ENCODE results near the gene HOXB8. TPM values are rescaled to one million over a fixed set of nuclear protein-coding genes. Genes with fewer than 3 reads are reported as not detected.

HOXB8 gene
- total RNA-seq, 1 donor from 2014 or later = 22.9 TPM

DNA sequence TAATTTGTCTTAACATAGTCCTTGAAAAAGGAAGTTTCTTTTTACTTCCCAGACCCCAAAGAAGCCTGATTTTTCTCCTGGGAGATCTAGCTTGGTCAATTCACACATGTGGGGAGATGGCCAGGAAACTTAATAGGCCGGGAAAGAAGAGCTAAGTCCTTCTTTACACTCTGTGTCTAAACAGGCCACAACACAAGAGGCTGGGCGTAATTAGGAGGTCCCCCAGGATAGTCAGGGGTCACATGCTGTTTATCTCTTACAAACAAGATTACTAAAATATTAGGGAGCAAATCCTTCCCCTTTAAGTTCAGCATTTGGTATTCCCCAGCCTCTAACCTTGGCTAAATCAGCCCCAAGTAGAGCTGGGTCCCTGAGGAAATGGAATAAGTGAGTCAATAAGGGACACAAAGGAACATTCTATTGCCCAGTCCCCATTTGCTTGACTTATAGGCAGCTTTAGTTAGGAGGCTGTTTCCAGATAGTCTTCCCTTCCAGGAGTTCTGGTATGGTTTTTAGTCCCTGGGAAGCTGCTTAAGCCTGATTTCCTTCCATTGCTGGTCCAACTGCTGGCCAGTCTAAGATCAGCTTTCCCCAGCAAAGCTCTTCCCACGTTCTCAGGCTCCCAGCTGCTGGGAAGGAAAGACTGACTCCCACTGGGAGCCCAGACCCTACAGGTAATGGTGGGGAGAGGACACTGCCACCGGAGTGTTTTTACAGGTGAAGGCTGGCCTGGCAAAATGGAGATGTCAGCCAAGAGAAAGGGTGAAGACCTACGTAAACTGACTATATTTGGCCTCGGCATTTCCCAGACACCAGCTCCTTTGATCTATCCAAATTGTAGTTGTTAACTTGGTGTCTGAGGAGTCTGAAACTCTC, 25.1 kb upstream of the HOXB8 start:
- no peak for DNase-seq (ENCODE audit: low read depth, low spot score)
- no peak for TF ChIP-seq CTCF (conservative IDR thresholded peaks at IDR 0.05)
- peaks cover 100% of the 10 kb centered on the region for H3K27me3 Mint-ChIP-seq (ENCODE audit: low read depth)
- H3K9me3 Mint-ChIP-seq = no peaks in the 10 kb centered on the region
- H3K4me3 Mint-ChIP-seq = no peak overlapping the region
- no peaks in the 10 kb centered on the region for H3K36me3 Mint-ChIP-seq (ENCODE audit: low read depth)
- peaks cover 8% of the 10 kb centered on the region for H3K4me1 Mint-ChIP-seq
- no peak overlapping the region for H3K27ac Mint-ChIP-seq (ENCODE audit: unreplicated experiment)

DNA sequence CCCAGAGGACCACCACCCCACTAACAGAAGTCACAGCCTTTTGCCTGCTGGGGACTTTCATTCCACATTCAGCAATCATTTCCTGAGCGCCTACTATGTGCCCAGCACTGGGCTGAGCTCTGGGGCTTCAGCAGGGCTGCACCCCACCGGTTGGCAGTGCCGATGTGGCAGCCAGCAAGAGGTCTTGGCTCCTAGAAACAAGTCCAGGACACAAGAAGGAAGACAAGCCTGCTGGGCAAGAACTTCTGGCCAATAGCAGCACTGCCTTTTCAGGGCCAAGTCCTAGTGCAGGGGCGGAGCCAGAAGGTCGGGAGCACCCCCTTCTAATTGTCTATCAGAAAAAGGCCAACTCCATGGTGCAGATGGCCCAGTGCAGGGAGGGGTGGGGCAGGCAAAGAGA, 24.0 kb upstream of the HOXB8 start:
- peaks cover 100% of the 10 kb centered on the region for H3K27me3 Mint-ChIP-seq (ENCODE audit: low read depth)
- peaks cover 8% of the 10 kb centered on the region for H3K4me1 Mint-ChIP-seq
- no peak for DNase-seq (ENCODE audit: low read depth, low spot score)
- no peaks in the 10 kb centered on the region for H3K36me3 Mint-ChIP-seq (ENCODE audit: low read depth)
- TF ChIP-seq CTCF (conservative IDR thresholded peaks at IDR 0.05) = no peak
- H3K27ac Mint-ChIP-seq (ENCODE audit: unreplicated experiment) = no peak overlapping the region
- H3K4me3 Mint-ChIP-seq = no peak overlapping the region
- H3K9me3 Mint-ChIP-seq = no peaks in the 10 kb centered on the region

GRCh38 chr17:48637323-48638260, 22.5 kb upstream of the HOXB8 start:
- H3K9me3 Mint-ChIP-seq = no peaks in the 10 kb centered on the region
- H3K36me3 Mint-ChIP-seq (ENCODE audit: low read depth) = no peaks in the 10 kb centered on the region
- peak overlapping the region; percentile 54 for H3K4me3 Mint-ChIP-seq
- no peak overlapping the region for H3K27ac Mint-ChIP-seq (ENCODE audit: unreplicated experiment)
- TF ChIP-seq CTCF (conservative IDR thresholded peaks at IDR 0.05) = no peak
- peaks cover 100% of the 10 kb centered on the region for H3K27me3 Mint-ChIP-seq (ENCODE audit: low read depth)
- no peak for DNase-seq (ENCODE audit: low read depth, low spot score)
- peaks cover 8% of the 10 kb centered on the region for H3K4me1 Mint-ChIP-seq

GRCh38 chr17:48636177-48637018, 21.3 kb upstream of the HOXB8 start:
- peak; percentile 76 for TF ChIP-seq CTCF (conservative IDR thresholded peaks at IDR 0.05)
- Mint-ChIP-seq H3K4me3 (peak overlapping the region; percentile 73), H3K36me3 (ENCODE audit: low read depth) (no peaks in the 10 kb centered on the region), H3K9me3 (no peaks in the 10 kb centered on the region), H3K4me1 (peaks cover 8% of the 10 kb centered on the region), H3K27me3 (ENCODE audit: low read depth) (peaks cover 100% of the 10 kb centered on the region), H3K27ac (ENCODE audit: unreplicated experiment) (no peak overlapping the region)
- DNase-seq (ENCODE audit: low read depth, low spot score) = peak; percentile 96

Data from neural crest cell (in vitro differentiated cells).